Endothelial cell of umbilical vein (primary cell): ENCODE measurements around the gene IPO11. TPM values are rescaled to one million over a fixed set of nuclear protein-coding genes. Genes with fewer than 3 reads are reported as not detected.

Experiments used
- BruUV-seq: library from RNA; stranded (reverse); fragments of 400-500 nt; replicated peaks from 2 replicates; lab custom pipeline; 2021; lab: Mats Ljungman, UMichigan
- CTCF ChIA-PET: fragments of 300-600, 350-600 bp; sonication (Branson Sonifier 250); formaldehyde crosslinking; loops from one replicate; lab custom pipeline; 2021; ENCODE audit warnings: antibody characterized with exemption, inconsistent platforms; lab: Charles Lee
- POLR2A ChIA-PET: fragments of 300-600, 350-600 bp; sonication (Branson Sonifier 250); formaldehyde crosslinking; loops from one replicate; lab custom pipeline; 2021; ENCODE audit warnings: antibody characterized with exemption, inconsistent platforms; lab: Charles Lee
- DNase-seq: peaks from one replicate; pipeline ENCODE4 v3.0.0-alpha.2; 2011; ENCODE audit warnings: low read depth, low spot score
- FAIRE-seq: peaks from 2 replicates; lab custom pipeline; 2011; peaks lifted over from hg19 to GRCh38; lab: Jason Lieb, UNC
- H2AFZ ChIP-seq: 2 replicates; pipeline ENCODE4 v1.6.0; 2012; ENCODE audit warnings: low read depth, low read length, control low read depth, inconsistent platforms
- H3K27ac ChIP-seq: 2 replicates; pipeline ENCODE4 v1.5.1; 2011; ENCODE audit warnings: low read depth, mild to moderate bottlenecking, control low read depth, low read length, moderate library complexity; ENCODE audit not compliant: insufficient read depth
- H3K27me3 ChIP-seq, 2 experiments: 2 replicates each; pipeline versions ENCODE4 v1.6.0 to v1.6.1; 2011; ENCODE audit warnings: low read length in 2 of 2, mixed read lengths in 1 of 2; ENCODE audit not compliant: control insufficient read depth in 2 of 2, insufficient read depth in 2 of 2
- H3K36me3 ChIP-seq, 2 experiments: 2 replicates in 1 of 2; 3 replicates in 1 of 2; pipeline ENCODE4 v1.5.1; 2011; ENCODE audit warnings: low read length in 2 of 2, mild to moderate bottlenecking in 1 of 2, moderate library complexity in 1 of 2; ENCODE audit not compliant: control insufficient read depth in 2 of 2, insufficient read depth in 2 of 2; ENCODE audit errors: extremely low read depth in 1 of 2
- H3K4me1 ChIP-seq: 3 replicates; pipeline ENCODE4 v1.5.1; 2011; ENCODE audit warnings: mild to moderate bottlenecking, low read length; ENCODE audit not compliant: control insufficient read depth, insufficient read depth; ENCODE audit errors: extremely low read depth
- H3K4me2 ChIP-seq: 2 replicates; pipeline ENCODE4 v1.6.1; 2011; ENCODE audit warnings: low read length, control low read depth, mixed read lengths; ENCODE audit not compliant: insufficient read depth
- H3K4me3 ChIP-seq, 3 experiments: fragments of 200-600 bp in 1 of 3; sonication (generic), shearing (Covaris generic) in 1 of 3; replicated peaks in 1 of 3; 2 replicates each; pipeline ENCODE4 v1.5.1; 2011 to 2016; ENCODE audit warnings: control low read depth in 3 of 3, low read length in 3 of 3, mild to moderate bottlenecking in 2 of 3, inconsistent platforms in 1 of 3, low read depth in 1 of 3, moderate library complexity in 1 of 3; ENCODE audit not compliant: insufficient read depth in 1 of 3
- H3K79me2 ChIP-seq: 2 replicates; pipeline ENCODE4 v1.6.0; 2012; ENCODE audit warnings: low read length, inconsistent platforms; ENCODE audit not compliant: control insufficient read depth, insufficient read depth
- H3K9ac ChIP-seq: replicated peaks from 2 replicates; pipeline ENCODE3; 2011; ENCODE audit warnings: low read length, control low read depth; ENCODE audit not compliant: insufficient read depth; ENCODE audit errors: extremely low read depth
- H3K9me1 ChIP-seq: replicated peaks from 3 replicates; pipeline ENCODE4 v1.6.0; 2011; ENCODE audit warnings: mild to moderate bottlenecking, low read length; ENCODE audit not compliant: control insufficient read depth, insufficient read depth; ENCODE audit errors: extremely low read depth
- H3K9me3 ChIP-seq: replicated peaks from 2 replicates; pipeline ENCODE4 v1.5.1; 2012; ENCODE audit warnings: low read length, inconsistent platforms; ENCODE audit not compliant: control insufficient read depth, insufficient read depth
- H4K20me1 ChIP-seq: replicated peaks from 2 replicates; pipeline ENCODE3; 2011; ENCODE audit warnings: mild to moderate bottlenecking, low read length; ENCODE audit not compliant: control insufficient read depth, insufficient read depth; ENCODE audit errors: extremely low read depth
- EZH2 ChIP-seq: IDR thresholded peaks from 2 replicates; pipeline ENCODE4 v1.6.1; 2012; ENCODE audit warnings: borderline replicate concordance, low read depth, mild to moderate bottlenecking, moderate library complexity, low read length, inconsistent platforms; ENCODE audit not compliant: severe bottlenecking
- FOS ChIP-seq: IDR thresholded peaks from 2 replicates; pipeline ENCODE4 v1.6.1; 2011; ENCODE audit warnings: mild to moderate bottlenecking, low read length, moderate library complexity, borderline replicate concordance; ENCODE audit not compliant: insufficient read depth
- GATA2 ChIP-seq: IDR thresholded peaks from 2 replicates; pipeline ENCODE4 v1.7.0; 2011; ENCODE audit warnings: low read depth, mild to moderate bottlenecking, moderate library complexity, mixed read lengths, low read length; ENCODE audit not compliant: insufficient read length, insufficient read depth
- JUN ChIP-seq: IDR thresholded peaks from 2 replicates; pipeline ENCODE4 v1.6.1; 2011; ENCODE audit warnings: borderline replicate concordance, low read depth; ENCODE audit not compliant: insufficient read length, insufficient read depth
- MYC ChIP-seq: IDR thresholded peaks from one replicate; pipeline ENCODE4 v1.6.1; 2011; ENCODE audit warnings: mild to moderate bottlenecking, low read depth, low read length
- POLR2A ChIP-seq: IDR thresholded peaks from 2 replicates; pipeline ENCODE4 v1.6.1; 2012; ENCODE audit warnings: low read depth, mild to moderate bottlenecking, control low read depth, low read length
- POLR2AphosphoS5 ChIP-seq: IDR thresholded peaks from 2 replicates; pipeline ENCODE4 v1.6.1; 2012; ENCODE audit warnings: low read depth, mild to moderate bottlenecking, control low read depth, low read length, moderate library complexity; ENCODE audit not compliant: insufficient read depth
- dilution Hi-C: fragments of 300-500 bp; cut with MboI; formaldehyde crosslinking; loops from one replicate; pipeline ENCODE4 v1.15.0; 2019; ENCODE audit warnings: low sequenced_read_pairs; ENCODE audit not compliant: extremely low pct_ligation_motif_present
- intact Hi-C: fragments of 100-400 bp; cut with micrococcal nuclease; formaldehyde crosslinking; loops from one replicate; pipeline ENCODE4 v1.10.0; 2022
- polyA plus RNA-seq, 4 experiments: library from polyadenylated mRNA; depleted of rRNA in 3 of 4; stranded (reverse) in 3 of 4; unstranded in 1 of 4; fragments of >200 nt; gene quantifications; 2 replicates each; pipeline versions ENCODE4 v1.2.1 to v1.2.3, GENCODE V29; 2011 to 2012; ENCODE audit warnings: missing spikeins in 1 of 4
- total RNA-seq: library from RNA; stranded (reverse); gene quantifications from 2 replicates; pipeline ENCODE4 v1.2.3, GENCODE V29; 2021
- TF ChIP-seq, protein P1 (sequence below), 2 donors: IDR thresholded peaks; 1 replicate in 1 of 2; 2 replicates in 1 of 2; pipeline ENCODE4 v1.5.1; 2011; ENCODE audit warnings: low read length in 2 of 2, mild to moderate bottlenecking in 2 of 2, moderate library complexity in 2 of 2, control low read depth in 1 of 2, inconsistent platforms in 1 of 2, low read depth in 1 of 2; ENCODE audit not compliant: insufficient read depth in 1 of 2; ENCODE audit errors: extremely low read depth in 1 of 2
- TF ChIP-seq, protein P2 (sequence below): IDR thresholded peaks from 2 replicates; pipeline ENCODE4 v1.6.1; 2011; ENCODE audit not compliant: insufficient read depth, insufficient read length

IPO11 gene
- total and polyA plus RNA-seq, 2 donors (not counting 3 experiments of a cell fraction or from before 2014, with no cell fraction given): 38.5 to 80.9 TPM

- no TSS peak for BruUV-seq
Measured at GRCh38 chr5:62587737-62588136, 175.2 kb downstream of the IPO11 start.

GRCh38 chr5:62588668-62589067 lies 176.1 kb downstream of the IPO11 start:
- intact Hi-C loops: no loop called here
- TF ChIP-seq GATA2 (no peak), FOS (no peak), POLR2AphosphoS5 (no peak), MYC (no peak), EZH2 (no peak), JUN (no peak), POLR2A (no peak)
- TF ChIP-seq, protein P1, sequence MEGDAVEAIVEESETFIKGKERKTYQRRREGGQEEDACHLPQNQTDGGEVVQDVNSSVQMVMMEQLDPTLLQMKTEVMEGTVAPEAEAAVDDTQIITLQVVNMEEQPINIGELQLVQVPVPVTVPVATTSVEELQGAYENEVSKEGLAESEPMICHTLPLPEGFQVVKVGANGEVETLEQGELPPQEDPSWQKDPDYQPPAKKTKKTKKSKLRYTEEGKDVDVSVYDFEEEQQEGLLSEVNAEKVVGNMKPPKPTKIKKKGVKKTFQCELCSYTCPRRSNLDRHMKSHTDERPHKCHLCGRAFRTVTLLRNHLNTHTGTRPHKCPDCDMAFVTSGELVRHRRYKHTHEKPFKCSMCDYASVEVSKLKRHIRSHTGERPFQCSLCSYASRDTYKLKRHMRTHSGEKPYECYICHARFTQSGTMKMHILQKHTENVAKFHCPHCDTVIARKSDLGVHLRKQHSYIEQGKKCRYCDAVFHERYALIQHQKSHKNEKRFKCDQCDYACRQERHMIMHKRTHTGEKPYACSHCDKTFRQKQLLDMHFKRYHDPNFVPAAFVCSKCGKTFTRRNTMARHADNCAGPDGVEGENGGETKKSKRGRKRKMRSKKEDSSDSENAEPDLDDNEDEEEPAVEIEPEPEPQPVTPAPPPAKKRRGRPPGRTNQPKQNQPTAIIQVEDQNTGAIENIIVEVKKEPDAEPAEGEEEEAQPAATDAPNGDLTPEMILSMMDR (IDR thresholded peaks at IDR 0.05; ENCODE audit: extremely low read depth in 1 of 2, insufficient read depth in 1 of 2, low read depth in 1 of 2, low read length in 2 of 2): no peak
- TF ChIP-seq, protein P2, sequence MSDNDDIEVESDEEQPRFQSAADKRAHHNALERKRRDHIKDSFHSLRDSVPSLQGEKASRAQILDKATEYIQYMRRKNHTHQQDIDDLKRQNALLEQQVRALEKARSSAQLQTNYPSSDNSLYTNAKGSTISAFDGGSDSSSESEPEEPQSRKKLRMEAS: no peak
- CTCF ChIA-PET: no interaction called here
- H3K9me3 ChIP-seq: no peaks in the 10 kb centered on the region
- dilution Hi-C loops: no loop called here
- no peak overlapping the region for H3K4me3 ChIP-seq
- H3K4me2 ChIP-seq: no peak overlapping the region
- H2AFZ ChIP-seq: no peak overlapping the region
- H3K36me3 ChIP-seq: peaks cover 2 to 16% of the 10 kb centered on the region in 2 experiments
- no TSS peak for BruUV-seq
- no peaks in the 10 kb centered on the region for H4K20me1 ChIP-seq
- DNase-seq: no peak
- peaks cover 47% of the 10 kb centered on the region for H3K79me2 ChIP-seq
- no peak for FAIRE-seq
- no peaks in the 10 kb centered on the region for H3K9me1 ChIP-seq
- H3K4me1 ChIP-seq: peaks cover 38% of the 10 kb centered on the region
- POLR2A ChIA-PET: interaction anchor here (0.6 kb wide), 1 partner anchor 97 kb away, joined by 4 read pairs; no protein-coding TSS in a partner anchor
- H3K9ac ChIP-seq: no peak overlapping the region
- H3K27me3 ChIP-seq: no peaks in the 10 kb centered on the region
- no peak overlapping the region for H3K27ac ChIP-seq

More at GRCh38 chr5:62587737-62588136, 175.2 kb downstream of the IPO11 start:
- FAIRE-seq: no peak
- dilution Hi-C loops (no loop called here), intact Hi-C loops (no loop called here)
- DNase-seq: no peak
- Histone ChIP-seq H3K4me3 (no peak overlapping the region), H3K36me3 (peaks cover 2 to 12% of the 10 kb centered on the region in 2 experiments), H3K27ac (no peak overlapping the region), H3K9me3 (no peaks in the 10 kb centered on the region), H3K27me3 (no peaks in the 10 kb centered on the region), H2AFZ (no peak overlapping the region), H4K20me1 (no peaks in the 10 kb centered on the region), H3K4me2 (no peak overlapping the region), H3K4me1 (peaks cover 38% of the 10 kb centered on the region), H3K79me2 (peaks cover 55% of the 10 kb centered on the region), H3K9me1 (no peaks in the 10 kb centered on the region), H3K9ac (no peak overlapping the region)
- TF ChIP-seq, protein P2: no peak
- TF ChIP-seq POLR2A (no peak), MYC (no peak), JUN (no peak)
- POLR2A ChIA-PET: no interaction called here
- CTCF ChIA-PET: no interaction called here
